Amygdala (tissue), 56 donors: ENCODE measurements around the gene SESN3.
A peak's percentile ranks its signal among the peaks of the same experiment; 100 is the strongest.
"Not testable (repeated sequence)": the region's sequence is repeated elsewhere in the genome, so short reads cannot be mapped to it uniquely, and the experiment has no call there.

Experiments used
- DNase-seq, 56 donors: peaks; one replicate each; lab custom pipeline; 2025; lab: John Stamatoyannopoulos, UW

SESN3 gene

GRCh38 chr11:95253141-95253540, 22.1 kb upstream of the SESN3 start:
- DNase-seq, result no peak

GRCh38 chr11:95252586-95252985, 21.6 kb upstream of the SESN3 start:
- DNase-seq, result no peak

GRCh38 chr11:95251896-95252295, 20.9 kb upstream of the SESN3 start:
- DNase-seq, result not testable (repeated sequence)

GRCh38 chr11:95248666-95249467, 17.9 kb upstream of the SESN3 start:
- DNase-seq, result no peak

GRCh38 chr11:95247883-95248282, 16.9 kb upstream of the SESN3 start:
- no peak for DNase-seq

GRCh38 chr11:95247127-95247684, 16.2 kb upstream of the SESN3 start:
- DNase-seq, result no peak

- no peak for DNase-seq
Measured at GRCh38 chr11:95245581-95245980, 14.6 kb upstream of the SESN3 start.

GRCh38 chr11:95245038-95245437, 14.0 kb upstream of the SESN3 start:
- DNase-seq, result no peak

GRCh38 chr11:95243673-95244072, 12.7 kb upstream of the SESN3 start:
- no peak for DNase-seq

GRCh38 chr11:95242845-95243605, 12.0 kb upstream of the SESN3 start:
- DNase-seq, result no peak

- no peak for DNase-seq
Measured at GRCh38 chr11:95242091-95242844, 11.3 kb upstream of the SESN3 start.

- no peak for DNase-seq
Measured at GRCh38 chr11:95241681-95242081, 10.7 kb upstream of the SESN3 start.

GRCh38 chr11:95239871-95240649, 9.1 kb upstream of the SESN3 start:
- no peak for DNase-seq

GRCh38 chr11:95232666-95233065, 1.7 kb upstream of the SESN3 start:
- no peak for DNase-seq

GRCh38 chr11:95231881-95232605, 1.0 kb upstream of the SESN3 start:
- DNase-seq, result peak in 52 of 56 donors; percentile 27 to 84 (median 60)

GRCh38 chr11:95230810-95231126, 234 bp downstream of the SESN3 start:
- peak in 1 of 56 donors; percentile 76 for DNase-seq

- DNase-seq, result peak in 30 of 56 donors; percentile 2 to 63 (median 39)
Measured at GRCh38 chr11:95229993-95230809, 801 bp downstream of the SESN3 start.

GRCh38 chr11:95229199-95229992, 1.6 kb downstream of the SESN3 start:
- DNase-seq, result no peak
